Panc1 (cell line): ENCODE data around the gene CASQ2.

Experiments used
- POLR2AphosphoS5 ChIP-seq: IDR thresholded peaks from 2 replicates; pipeline ENCODE4 v1.6.1; 2012; ENCODE audit warnings: mild to moderate bottlenecking, low read depth, low read length, moderate library complexity
- SIN3A ChIP-seq: IDR thresholded peaks from 2 replicates; pipeline ENCODE4 v1.6.1; 2012; ENCODE audit warnings: low read depth, mild to moderate bottlenecking, low read length, moderate library complexity, borderline replicate concordance; ENCODE audit not compliant: insufficient read depth
- TCF7L2 ChIP-seq: IDR thresholded peaks from 2 replicates; pipeline ENCODE4 v1.6.1; 2011; ENCODE audit warnings: mild to moderate bottlenecking, low read depth, low read length, inconsistent platforms
- TF ChIP-seq, protein P1 (sequence below): fragments of 450-650 bp; IDR thresholded peaks from 2 replicates; pipeline ENCODE4 v1.5.1; 2017; ENCODE audit warnings: mild to moderate bottlenecking

GRCh38 chr1:115677565-115677964 is 90.9 kb downstream of the CASQ2 start:
- TF ChIP-seq, protein P1, sequence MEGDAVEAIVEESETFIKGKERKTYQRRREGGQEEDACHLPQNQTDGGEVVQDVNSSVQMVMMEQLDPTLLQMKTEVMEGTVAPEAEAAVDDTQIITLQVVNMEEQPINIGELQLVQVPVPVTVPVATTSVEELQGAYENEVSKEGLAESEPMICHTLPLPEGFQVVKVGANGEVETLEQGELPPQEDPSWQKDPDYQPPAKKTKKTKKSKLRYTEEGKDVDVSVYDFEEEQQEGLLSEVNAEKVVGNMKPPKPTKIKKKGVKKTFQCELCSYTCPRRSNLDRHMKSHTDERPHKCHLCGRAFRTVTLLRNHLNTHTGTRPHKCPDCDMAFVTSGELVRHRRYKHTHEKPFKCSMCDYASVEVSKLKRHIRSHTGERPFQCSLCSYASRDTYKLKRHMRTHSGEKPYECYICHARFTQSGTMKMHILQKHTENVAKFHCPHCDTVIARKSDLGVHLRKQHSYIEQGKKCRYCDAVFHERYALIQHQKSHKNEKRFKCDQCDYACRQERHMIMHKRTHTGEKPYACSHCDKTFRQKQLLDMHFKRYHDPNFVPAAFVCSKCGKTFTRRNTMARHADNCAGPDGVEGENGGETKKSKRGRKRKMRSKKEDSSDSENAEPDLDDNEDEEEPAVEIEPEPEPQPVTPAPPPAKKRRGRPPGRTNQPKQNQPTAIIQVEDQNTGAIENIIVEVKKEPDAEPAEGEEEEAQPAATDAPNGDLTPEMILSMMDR: no peak
- TF ChIP-seq SIN3A (no peak), TCF7L2 (no peak), POLR2AphosphoS5 (no peak)
